GM15510 (cell line): ENCODE data around the gene RPL15.

ENCODE experiments used
- POLR2A ChIP-seq: IDR thresholded peaks from 3 replicates; pipeline ENCODE4 v1.6.1; 2011; ENCODE audit warnings: borderline replicate concordance; ENCODE audit not compliant: insufficient read length; ENCODE audit errors: extremely low read depth

The RPL15 gene

GRCh38 chr3:23964537-23965235 is 47.8 kb downstream of the RPL15 start:
- TF ChIP-seq POLR2A: no peak

- no peak for TF ChIP-seq POLR2A
These were observed 49.4 kb downstream of the RPL15 start for GRCh38 chr3:23966328-23966727.

- no peak for TF ChIP-seq POLR2A
These were observed 51.7 kb downstream of the RPL15 start for GRCh38 chr3:23968463-23969184.

- no peak for TF ChIP-seq POLR2A
These were observed 52.5 kb downstream of the RPL15 start for GRCh38 chr3:23969393-23969792.
